NCI-H510A (cell line): Measurements from ENCODE around the gene PTPRJ.
A peak's percentile ranks its signal among the peaks of the same experiment; 100 is the strongest.

Experiments
- DNase-seq: peaks from one replicate; lab custom pipeline; 2025; lab: John Stamatoyannopoulos, UW

Gene PTPRJ

DNA sequence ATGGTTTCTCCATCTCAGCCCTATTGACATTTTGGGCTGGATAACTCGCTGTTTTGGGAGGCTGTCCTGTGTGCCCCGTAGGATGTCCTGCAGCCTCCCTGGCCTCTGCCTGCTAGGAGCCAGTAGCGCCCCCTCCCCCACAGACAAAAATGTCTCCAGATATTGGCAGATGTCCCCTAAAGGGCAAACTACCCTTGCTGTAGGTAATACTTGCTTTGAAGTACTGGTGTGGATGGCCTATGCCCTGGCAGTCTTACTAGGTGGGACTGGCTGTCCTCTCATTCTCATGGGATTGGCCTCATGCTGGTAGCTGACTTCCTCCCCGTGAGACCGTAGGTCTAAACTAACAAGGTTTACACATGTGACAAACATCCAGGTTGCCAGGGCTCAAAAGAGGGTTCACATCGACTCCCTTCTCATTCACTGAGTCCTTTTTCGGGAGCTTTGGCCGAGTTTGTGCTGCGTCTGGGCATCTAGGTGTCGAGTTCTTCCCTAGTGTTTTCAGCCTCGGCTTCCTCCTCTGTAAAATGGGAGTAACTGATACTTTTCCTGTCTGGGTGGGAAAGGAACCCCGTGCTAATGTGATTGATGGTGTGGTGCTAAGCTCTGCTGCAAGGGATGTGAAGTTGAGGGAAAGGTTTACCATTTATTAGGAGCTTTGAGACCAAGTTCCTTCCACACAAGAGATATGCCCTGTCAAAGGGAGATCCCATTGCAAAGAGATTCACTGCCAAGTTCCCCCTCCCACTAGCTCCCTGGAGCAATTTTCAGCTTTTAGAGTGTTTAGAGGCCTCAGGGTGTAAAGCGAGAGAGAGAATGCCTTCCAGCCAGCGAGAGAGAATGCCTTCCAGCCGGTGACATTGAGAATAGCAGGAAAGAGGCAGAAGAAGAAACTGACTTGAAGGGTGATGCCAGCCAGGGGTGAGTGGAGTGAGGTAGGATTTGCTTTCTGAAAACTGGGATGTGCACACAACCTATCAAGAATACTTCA, 17.0 kb downstream of the PTPRJ start:
- DNase-seq = no peak

DNA sequence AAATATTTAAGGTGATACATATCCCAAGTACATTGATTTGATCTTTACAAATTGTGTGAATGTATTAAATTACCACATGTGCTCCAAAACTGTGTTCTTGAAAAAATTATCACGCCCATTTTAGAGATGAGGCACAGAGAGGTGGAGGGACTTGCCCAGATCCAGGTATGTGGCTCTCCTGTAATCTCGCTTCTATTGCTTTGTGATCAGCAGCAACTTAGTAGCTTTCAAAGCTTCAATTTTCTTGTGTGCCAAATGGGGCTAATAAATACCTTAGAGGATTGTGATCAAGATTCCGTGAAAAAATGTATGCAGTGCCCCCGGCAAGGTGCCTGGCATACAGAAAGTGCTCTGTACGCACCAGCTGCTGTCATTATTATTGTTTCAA, 18.0 kb downstream of the PTPRJ start:
- DNase-seq = no peak

DNA sequence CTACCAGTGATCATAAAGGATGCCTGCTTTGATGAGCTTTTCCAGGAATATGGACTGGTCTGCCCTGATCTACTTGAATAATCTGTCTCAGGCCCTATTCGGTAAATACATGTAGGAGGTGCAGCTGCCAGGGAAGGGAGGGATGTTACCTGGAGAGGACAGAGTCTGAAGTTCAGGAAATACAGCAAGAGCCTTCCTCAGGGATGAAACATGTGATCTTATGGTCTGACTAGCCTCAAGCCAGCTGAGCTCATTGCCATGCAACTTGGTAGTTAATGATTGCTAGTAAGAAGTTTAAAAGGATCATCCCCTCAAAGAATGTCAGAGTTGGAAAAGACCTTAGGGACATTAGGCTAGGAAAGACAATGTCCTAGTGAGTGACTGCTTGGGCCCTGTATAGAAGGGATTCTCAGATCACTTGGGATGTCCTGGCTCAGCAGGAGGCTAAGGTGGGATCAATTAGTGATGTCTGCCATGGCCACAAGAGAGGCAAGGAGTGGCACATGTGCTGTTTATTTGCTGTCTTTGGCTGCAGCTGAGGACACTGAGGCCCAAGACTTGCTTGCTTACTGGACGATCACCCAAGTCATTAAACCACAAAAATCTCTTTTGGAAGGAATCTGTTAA, 18.5 kb downstream of the PTPRJ start:
- no peak for DNase-seq

DNA sequence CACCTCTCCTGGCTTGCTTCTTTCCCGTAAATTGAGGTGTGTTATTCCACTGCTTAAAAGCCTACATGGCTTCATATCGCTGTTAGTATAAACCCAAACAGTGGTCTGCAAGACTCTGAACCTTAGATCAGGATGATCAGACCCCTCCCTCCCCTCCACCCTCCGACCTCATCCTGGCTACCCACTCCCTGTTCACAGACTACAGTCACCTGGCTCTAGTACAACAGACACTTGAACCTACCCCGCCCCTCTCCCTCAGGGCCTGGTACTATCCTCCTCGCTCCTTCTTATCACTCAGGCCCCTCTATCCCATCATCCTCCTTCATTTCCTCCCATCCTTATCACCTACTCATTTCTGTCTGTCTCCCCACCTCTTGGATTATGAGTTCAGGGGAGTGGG, 20.1 kb downstream of the PTPRJ start:
- DNase-seq = no peak

DNA sequence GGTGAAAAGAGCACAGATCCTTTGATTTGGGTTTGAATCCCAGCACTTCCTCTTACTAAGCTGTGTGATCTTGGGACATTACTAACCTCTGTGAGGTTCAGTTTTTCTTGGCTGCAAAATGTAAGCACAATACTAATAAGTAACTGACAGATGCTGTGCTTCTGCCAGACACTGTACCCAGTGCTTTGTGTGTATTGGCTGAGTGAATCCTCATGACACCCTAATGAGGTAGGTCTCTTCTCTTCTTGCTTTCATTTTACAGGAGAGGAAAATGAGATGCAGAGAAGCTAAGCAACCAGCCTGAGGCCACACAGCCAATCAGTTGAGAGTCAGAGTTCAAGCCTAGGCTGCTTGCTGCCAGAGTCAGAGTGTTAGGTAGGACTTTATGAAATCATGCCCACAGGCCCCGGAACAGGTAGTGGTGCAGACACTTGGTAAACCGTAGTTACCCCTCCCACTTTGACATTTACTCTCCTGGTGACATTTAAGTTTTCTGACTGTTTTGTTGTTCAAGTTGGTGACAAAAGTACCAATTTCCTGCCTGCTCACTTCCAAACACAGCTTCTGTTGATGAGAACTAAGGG, 21.2 kb downstream of the PTPRJ start:
- no peak for DNase-seq

DNA sequence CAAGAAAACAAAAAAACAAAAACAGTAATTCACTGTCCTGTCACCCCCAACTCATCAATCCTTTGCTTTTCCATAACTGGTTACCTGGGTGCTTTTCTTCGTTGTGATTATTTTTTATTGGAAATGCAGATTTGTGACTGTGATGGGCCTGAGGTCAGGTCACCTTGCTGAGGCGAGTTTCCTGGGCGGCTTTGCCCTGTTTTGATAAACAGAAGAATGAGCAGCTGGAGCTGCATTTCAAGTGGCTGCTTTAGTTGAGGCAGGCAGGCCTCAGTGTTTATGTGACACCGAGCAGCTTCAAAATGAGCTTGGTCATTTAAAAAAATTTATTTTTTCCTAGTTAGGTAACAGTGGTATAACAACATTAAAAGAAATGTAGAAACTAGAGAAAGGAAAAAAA, 22.2 kb downstream of the PTPRJ start:
- DNase-seq = no peak

DNA sequence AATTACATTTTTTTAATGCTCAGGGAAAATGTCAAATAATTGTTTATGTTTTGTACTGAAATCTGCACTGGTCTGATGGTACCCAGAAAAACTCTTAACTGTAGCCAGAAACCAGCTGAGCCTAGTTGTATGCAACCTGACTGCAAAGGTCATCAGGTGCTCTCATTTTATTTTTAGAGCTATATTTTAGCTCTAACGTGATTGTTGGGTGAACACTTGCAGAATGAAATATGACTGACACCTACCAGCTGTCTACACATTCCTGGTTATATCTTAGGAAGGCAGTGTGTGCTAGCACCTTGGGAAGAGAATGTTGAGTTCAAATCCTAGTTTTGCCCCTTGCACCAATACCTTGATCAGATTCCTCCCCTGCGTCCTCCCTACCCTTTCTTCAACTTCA, 23.6 kb downstream of the PTPRJ start:
- DNase-seq = no peak

DNA sequence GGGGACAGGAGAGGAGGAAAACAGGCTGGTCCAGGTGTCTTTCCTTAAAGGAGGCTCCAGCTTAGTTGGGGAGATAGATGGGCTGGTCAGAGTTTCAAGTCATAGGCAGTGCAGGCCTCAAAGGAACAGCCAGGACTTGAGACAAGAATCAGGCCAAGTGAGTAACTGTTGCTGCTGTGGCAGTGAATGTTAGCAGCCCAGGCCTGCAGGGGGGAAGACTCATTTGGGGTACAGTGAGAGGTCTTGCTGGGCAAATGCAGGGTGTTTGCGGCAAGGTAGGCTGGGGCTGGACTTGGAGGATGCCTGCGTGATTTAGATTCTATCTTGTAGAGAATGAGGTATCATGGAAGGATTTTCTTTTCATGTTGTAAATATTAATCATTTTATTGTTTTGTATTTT, 24.1 kb downstream of the PTPRJ start:
- DNase-seq = no peak

DNA sequence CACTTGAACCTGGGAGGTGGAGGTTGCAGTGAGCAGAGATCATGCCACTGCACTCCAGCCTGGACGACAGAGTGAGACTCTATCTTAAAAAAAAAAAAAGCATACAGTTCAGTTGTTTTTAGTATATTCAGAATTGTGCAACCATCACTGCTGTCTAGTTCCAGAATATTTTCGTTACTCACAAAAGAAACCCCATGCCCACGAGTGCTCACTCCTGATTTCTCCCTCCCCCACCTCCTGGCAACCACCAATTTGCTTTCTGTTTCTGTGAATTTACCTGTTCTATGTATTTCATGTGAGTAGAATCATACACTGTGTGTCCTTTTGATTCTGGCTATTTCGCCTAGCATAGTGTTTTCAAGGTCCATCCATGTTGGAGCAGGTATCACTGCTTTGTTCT, 24.8 kb downstream of the PTPRJ start:
- no peak for DNase-seq

DNA sequence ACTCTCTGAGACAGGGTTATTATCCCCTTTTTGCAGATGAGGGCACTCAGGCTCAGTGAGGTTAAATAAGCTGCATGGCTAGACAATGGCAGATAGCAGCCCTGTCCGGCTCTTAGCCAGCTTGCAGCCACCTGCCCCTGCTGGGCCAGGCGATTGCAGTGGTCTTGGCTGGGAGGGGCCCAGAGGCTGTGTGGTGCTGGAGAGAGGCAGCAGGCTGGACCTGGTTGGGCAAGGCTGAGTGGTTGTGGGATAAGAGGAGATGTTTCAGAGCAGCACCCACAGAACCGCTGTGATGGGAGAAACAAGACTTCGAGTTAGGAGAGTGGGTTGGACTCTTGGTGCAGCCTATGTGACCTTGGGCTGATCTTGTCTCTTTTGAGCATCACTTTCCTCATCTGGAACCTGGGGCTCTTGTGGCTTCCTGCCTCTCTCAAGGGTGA, 25.5 kb downstream of the PTPRJ start:
- DNase-seq = no peak

DNA sequence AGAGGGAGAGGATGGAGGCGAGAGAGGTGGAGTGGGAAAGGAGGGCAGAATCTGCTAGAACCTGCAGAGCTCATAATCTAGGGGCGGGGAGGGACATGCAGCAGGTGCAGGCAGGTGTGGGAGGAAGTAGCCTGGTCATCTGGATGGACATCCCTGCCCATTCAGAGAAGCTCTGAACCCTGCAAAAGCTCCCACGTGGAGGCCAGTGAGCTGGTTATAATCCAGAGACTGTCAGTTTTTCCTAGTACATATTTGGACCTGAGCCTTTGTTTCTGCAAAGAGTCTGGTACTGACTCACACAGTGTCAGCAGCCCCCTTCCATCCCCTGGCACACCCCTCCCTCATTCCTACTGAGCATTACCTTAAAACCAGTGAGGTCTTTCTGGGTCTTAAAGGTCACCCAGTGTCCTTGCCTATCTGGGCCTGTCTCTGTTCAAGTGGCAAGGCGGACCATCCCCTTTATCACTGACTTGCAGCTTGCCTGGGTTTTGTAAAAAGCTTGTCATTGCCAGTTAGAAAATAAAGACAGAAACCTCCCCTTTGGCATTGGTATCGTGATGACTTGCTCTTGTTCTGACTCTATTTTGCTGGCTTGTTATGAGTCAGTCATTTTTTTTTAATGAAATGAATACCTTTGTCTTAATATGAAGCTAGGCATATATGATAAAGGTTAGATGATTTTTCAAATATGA, 26.1 kb downstream of the PTPRJ start:
- DNase-seq = no peak

DNA sequence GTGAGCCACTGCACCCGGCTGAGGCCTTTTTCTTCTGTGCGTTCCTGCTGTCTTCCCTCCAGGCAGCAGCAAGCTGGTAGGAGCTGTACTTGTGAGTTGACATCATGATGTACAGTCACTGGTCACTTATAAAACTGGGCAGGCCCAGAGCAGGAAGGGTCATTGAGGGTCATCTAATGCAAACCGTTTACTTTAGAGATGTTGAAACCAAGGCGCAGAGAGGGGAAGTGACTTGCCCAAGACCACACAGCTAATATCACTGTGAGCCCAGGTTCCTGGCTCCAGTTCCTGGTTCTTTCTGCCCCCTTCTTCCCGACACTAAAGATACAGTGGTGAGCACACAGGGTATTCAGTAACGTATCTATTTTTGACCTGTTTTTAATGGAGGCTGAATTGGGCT, 27.3 kb downstream of the PTPRJ start:
- DNase-seq = no peak

DNA sequence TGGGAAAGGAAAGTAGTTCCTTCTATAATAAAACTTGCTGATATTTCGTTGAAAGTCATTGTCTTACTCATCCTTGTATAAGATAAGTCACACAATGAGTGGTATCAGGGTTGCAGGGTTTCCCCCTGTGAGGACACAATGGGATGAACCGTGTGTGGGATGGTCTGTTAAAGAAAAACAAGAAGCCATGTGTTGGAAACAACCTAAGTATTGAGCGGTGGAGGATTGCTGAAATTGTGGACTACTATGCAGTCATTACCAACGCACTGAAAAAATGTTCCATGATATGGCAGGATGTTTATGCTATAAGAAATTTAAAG, 28.6 kb downstream of the PTPRJ start:
- DNase-seq = no peak

DNA sequence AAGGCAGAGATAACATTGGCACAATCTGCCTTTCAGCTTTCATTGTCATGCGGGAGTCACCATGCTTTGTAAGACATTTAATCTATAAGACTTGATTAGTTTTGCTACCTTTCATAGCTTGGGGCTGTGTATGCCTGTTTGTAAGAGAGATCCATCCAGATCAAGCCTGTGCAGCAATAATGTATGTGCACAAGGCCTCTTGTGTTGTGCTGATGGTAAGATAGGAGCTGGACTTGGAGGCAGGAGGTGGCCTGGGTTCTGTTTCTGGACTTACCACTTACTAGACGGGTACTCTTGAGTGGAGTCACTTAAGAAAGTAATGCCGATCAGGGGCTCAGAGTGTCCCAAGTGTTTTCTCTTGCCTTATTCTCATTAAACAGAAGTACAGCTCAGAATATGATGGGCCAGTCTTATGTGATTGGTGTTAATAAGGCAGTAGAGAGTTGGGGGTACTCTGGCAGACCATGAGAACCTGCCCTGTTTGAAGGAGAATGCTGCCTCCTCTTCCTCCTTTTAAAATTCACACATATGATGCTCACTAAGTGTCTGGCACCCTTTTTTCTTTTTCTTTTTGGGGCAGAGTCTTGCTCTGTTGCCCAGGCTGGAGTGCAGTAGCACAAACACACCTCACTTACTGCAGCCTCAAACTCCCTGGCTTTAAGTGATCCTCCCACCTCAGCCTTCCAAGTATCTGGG, 30.9 kb downstream of the PTPRJ start:
- no peak for DNase-seq

DNA sequence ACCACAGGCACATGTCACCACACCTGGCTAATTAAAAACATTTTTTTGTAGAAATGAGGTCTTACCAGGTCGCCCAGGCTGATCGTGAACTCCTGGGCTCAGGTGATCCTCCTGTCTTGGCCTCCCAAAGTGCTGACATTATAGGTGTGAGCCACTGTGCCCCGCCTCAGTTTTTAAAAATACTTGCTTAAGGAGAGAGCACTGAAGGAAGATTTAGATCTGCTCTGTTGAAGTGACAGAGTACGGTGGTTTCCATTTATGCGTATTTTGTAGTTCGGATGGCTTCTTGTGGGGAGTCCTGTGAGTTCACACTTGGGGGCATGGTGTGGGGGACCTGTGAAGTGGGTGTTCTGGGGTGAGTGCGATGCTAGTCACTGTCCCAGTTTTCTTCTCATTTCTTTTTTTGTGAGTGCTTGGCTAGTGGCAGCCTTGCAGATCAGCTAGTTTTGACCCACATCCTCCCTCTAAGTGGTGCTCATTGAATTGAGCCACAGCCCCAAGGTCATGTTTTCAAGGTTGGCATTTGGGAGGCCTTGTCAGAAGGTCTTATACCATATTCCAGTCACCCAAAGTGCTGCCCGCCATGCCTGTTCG, 31.5 kb downstream of the PTPRJ start:
- DNase-seq = no peak

DNA sequence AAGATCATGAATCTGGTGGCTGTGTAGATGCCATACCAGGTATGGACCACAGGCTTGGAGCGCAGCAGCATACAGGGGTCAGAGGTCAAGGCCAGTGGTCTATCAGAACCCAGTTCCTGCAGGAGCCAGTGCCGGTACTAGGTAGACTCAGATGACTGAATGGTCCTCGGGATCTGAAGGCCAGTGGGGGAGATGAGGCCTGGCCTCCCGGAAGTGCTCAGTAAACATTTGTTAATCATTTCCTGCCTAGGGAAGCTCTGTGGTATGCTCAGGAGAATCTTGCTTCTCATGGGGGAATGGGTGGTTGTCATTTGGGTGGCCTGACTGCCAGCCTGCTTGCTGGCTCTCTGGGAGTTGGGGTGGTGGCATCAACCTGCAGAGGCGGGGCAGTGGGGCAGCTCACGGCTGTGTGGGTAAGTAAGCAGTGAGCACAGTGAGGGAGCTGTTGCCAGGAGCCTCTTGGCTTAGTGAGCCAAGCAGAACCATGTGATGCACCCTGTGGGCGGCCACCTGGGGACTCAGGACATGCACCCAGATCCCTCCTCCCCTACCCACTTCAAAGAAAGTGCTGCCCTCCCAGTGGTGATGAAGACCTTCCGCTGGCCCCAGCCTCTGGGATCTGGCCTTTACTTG, 33.0 kb downstream of the PTPRJ start:
- peak; percentile 38 for DNase-seq

DNA sequence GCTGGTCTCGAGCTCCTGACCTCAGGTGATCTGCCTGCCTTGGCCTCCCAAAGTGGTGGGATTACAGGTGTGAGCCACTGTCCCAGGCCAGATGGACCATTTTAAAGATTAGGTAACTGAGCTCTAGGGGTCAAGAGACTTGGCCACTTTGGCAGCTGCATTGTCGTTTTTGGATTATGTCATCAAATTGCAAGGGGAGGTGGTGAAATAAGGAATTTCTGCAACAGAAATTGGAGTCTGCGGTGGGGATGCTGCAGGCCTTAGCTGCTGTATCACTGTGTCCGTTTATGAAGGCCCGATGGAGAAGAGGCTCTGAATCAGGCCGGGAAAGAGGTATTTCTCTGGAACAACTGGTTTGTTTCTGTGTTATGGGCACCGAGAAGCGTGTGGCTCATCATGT, 34.6 kb downstream of the PTPRJ start:
- DNase-seq = no peak

DNA sequence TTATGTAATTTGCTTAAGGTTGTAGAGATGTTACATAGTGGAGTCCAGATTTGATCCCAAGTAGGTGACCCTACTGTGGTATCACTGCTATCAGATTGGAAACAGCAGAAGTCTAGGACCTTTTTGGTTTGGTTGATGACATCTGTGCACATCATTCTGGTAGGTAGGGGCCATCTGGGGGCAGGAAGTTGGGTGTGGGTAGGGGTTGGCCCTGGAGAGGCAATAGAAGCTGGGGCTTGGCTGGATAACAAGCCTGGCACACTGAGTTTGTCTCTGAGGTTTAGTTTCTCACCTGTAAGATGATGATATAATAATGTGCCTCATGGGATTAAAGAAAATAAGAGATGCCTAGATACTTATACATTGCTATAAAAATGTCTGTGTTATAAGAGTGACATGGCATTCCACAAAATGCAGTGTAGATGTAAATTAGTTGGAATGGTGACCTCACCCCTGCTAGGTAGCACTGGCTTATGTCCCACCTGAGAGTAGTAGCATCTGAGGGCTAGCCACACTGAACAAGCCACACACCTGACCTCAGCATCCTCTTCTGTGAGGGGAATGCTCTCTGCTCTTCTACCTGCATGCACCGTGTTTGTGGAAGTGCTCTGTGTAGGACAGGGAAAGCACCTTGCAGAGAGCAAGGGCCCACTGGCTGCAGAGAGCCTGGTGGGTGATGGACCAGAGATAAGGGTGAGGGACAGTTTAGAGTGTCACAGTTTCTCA, 36.9 kb downstream of the PTPRJ start:
- DNase-seq = no peak

DNA sequence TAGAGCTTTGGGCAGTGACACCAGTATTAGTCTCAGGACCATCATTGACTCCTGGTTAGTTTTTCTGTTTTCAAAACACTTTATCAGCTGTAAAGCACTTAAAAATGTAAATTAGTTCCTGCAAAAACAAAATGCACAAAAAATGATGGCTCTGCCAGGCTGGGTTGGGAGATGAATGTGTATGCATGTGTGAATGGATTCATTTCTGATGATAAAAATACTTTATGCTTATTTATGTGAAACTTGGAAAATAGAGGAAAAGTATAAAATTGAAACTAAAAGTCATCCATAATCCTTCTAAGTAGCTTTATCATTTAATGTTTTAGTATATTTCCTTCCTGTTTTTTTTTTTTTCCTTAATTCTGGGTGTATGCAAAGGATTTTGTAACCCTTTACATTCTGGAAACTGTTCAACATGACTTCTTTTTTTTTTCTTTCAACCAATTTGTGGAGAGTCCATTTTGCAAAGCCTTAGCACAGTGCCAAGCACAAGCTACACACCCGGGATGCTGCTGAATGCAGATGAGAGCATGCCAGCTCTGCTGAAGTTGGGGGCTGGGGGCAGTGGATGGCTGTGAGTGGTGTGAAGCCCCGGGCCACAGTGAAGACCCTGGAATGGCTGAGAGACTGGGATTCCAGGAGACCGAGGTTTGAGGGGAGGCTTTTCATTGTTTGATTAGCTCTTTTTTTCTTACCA, 37.6 kb downstream of the PTPRJ start:
- DNase-seq = no peak
